DND-41 (cell line): ENCODE measurements around the gene NLRP4.

Experiments used
- ATAC-seq: fragments of 200-7000 bp; cut with Tn5 transposase; 3 replicates; pipeline ENCODE4 v1.9.1; 2021; ENCODE audit warnings: low read depth; ENCODE audit not compliant: insufficient read depth
- DNase-seq: peaks from one replicate; pipeline ENCODE4 v3.0.0-alpha.2; 2020
- H2AFZ ChIP-seq: 2 replicates; pipeline ENCODE4 v1.6.0; 2012; ENCODE audit warnings: low read depth, low read length
- H3K27ac ChIP-seq: 2 replicates; pipeline ENCODE4 v1.5.1; 2012; ENCODE audit warnings: low read length, inconsistent platforms
- H3K27me3 ChIP-seq: fragments of 200-600 bp; sonication (generic); 2 replicates; pipeline ENCODE4 v1.6.0; 2012; ENCODE audit warnings: low read length, mild to moderate bottlenecking, inconsistent platforms; ENCODE audit not compliant: insufficient read depth, poor library complexity
- H3K36me3 ChIP-seq: 2 replicates; pipeline ENCODE4 v1.5.1; 2012; ENCODE audit warnings: low read length, inconsistent platforms; ENCODE audit not compliant: insufficient read depth
- H3K4me1 ChIP-seq: 2 replicates; pipeline ENCODE4 v1.5.1; 2012; ENCODE audit warnings: mild to moderate bottlenecking, low read length; ENCODE audit not compliant: insufficient read depth
- H3K4me2 ChIP-seq: 2 replicates; pipeline ENCODE4 v1.6.0; 2012; ENCODE audit warnings: mild to moderate bottlenecking, moderate library complexity, low read length, inconsistent platforms; ENCODE audit not compliant: insufficient read depth
- H3K4me3 ChIP-seq, 2 experiments: fragments of 200-600 bp in 1 of 2; shearing (Covaris generic) in 1 of 2; 2 replicates each; pipeline ENCODE4 v1.5.1; 2012 to 2016; ENCODE audit warnings: inconsistent platforms in 2 of 2, low read length in 2 of 2, mild to moderate bottlenecking in 2 of 2, low read depth in 1 of 2, moderate library complexity in 1 of 2
- H3K79me2 ChIP-seq: 2 replicates; pipeline ENCODE4 v1.6.0; 2012; ENCODE audit warnings: low read length, inconsistent platforms; ENCODE audit not compliant: insufficient read depth
- H3K9ac ChIP-seq: 2 replicates; pipeline ENCODE4 v1.6.0; 2012; ENCODE audit warnings: low read depth, mild to moderate bottlenecking, inconsistent platforms, low read length, moderate library complexity
- H3K9me3 ChIP-seq: 2 replicates; pipeline ENCODE4 v1.5.1; 2012; ENCODE audit warnings: low read length, moderate library complexity, mild to moderate bottlenecking, inconsistent platforms; ENCODE audit not compliant: insufficient read depth, severe bottlenecking
- H4K20me1 ChIP-seq: 2 replicates; pipeline ENCODE4 v1.6.0; 2012; ENCODE audit warnings: low read length; ENCODE audit not compliant: insufficient read depth
- CTCF ChIP-seq: IDR thresholded peaks from 2 replicates; pipeline ENCODE4 v1.5.1; 2012; ENCODE audit warnings: borderline replicate concordance, low read length, moderate library complexity, mild to moderate bottlenecking; ENCODE audit not compliant: poor library complexity, severe bottlenecking; ENCODE audit errors: extremely low read depth
- EZH2 ChIP-seq: IDR thresholded peaks from 3 replicates; pipeline ENCODE4 v1.6.1; 2012; ENCODE audit warnings: borderline replicate concordance, low read depth, mild to moderate bottlenecking, moderate library complexity, low read length, inconsistent platforms; ENCODE audit not compliant: severe bottlenecking

The NLRP4 gene, protein sequence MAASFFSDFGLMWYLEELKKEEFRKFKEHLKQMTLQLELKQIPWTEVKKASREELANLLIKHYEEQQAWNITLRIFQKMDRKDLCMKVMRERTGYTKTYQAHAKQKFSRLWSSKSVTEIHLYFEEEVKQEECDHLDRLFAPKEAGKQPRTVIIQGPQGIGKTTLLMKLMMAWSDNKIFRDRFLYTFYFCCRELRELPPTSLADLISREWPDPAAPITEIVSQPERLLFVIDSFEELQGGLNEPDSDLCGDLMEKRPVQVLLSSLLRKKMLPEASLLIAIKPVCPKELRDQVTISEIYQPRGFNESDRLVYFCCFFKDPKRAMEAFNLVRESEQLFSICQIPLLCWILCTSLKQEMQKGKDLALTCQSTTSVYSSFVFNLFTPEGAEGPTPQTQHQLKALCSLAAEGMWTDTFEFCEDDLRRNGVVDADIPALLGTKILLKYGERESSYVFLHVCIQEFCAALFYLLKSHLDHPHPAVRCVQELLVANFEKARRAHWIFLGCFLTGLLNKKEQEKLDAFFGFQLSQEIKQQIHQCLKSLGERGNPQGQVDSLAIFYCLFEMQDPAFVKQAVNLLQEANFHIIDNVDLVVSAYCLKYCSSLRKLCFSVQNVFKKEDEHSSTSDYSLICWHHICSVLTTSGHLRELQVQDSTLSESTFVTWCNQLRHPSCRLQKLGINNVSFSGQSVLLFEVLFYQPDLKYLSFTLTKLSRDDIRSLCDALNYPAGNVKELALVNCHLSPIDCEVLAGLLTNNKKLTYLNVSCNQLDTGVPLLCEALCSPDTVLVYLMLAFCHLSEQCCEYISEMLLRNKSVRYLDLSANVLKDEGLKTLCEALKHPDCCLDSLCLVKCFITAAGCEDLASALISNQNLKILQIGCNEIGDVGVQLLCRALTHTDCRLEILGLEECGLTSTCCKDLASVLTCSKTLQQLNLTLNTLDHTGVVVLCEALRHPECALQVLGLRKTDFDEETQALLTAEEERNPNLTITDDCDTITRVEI

GRCh38 chr19:55836340-55836739 is at the start of gene NLRP4:
NLRP4 (plus strand) TSS chr19:55836540; CDS start chr19:55852081, 15,541 bp downstream.
- DNase-seq, result no peak
- H3K27ac ChIP-seq, result no peak within 1 kb of the TSS
- H3K36me3 ChIP-seq, result no peaks in the 10 kb centered on the region
- H3K4me1 ChIP-seq, result no peaks in the 10 kb centered on the region
- H3K4me3 ChIP-seq, result no peak within 1 kb of the TSS
- ATAC-seq, result no peak
- no peak within 1 kb of the TSS for H3K4me2 ChIP-seq
- H3K27me3 ChIP-seq, result no peaks in the 10 kb centered on the region
- no peak within 1 kb of the TSS for H3K9ac ChIP-seq
- no peaks in the 10 kb centered on the region for H3K9me3 ChIP-seq
- TF ChIP-seq EZH2, result no peak
- TF ChIP-seq CTCF, result no peak
- H3K79me2 ChIP-seq, result no peaks in the 10 kb centered on the region
- no peak within 1 kb of the TSS for H2AFZ ChIP-seq
- H4K20me1 ChIP-seq, result no peaks in the 10 kb centered on the region

GRCh38 chr19:55795021-55795420 is 41.3 kb upstream of the NLRP4 start:
- no peak overlapping the region for H3K9ac ChIP-seq
- H3K27me3 ChIP-seq, result no peaks in the 10 kb centered on the region
- no peaks in the 10 kb centered on the region for H3K4me1 ChIP-seq
- no peaks in the 10 kb centered on the region for H3K36me3 ChIP-seq
- H3K79me2 ChIP-seq, result no peaks in the 10 kb centered on the region
- H2AFZ ChIP-seq, result no peak overlapping the region
- H3K4me3 ChIP-seq, result no peak overlapping the region
- H4K20me1 ChIP-seq, result no peaks in the 10 kb centered on the region
- ATAC-seq, result no peak
- H3K4me2 ChIP-seq, result no peak overlapping the region
- H3K9me3 ChIP-seq, result no peaks in the 10 kb centered on the region
- H3K27ac ChIP-seq, result no peak overlapping the region
- TF ChIP-seq CTCF (no peak), EZH2 (no peak)
- no peak for DNase-seq

- H3K79me2 ChIP-seq, result no peaks in the 10 kb centered on the region
These were observed 34.9 kb upstream of the NLRP4 start for GRCh38 chr19:55801416-55801815.

More at GRCh38 chr19:55801416-55801815, 34.9 kb upstream of the NLRP4 start:
- Histone ChIP-seq H3K9me3 (no peaks in the 10 kb centered on the region), H3K27me3 (no peaks in the 10 kb centered on the region), H3K36me3 (no peaks in the 10 kb centered on the region), H3K4me2 (no peak overlapping the region), H3K4me3 (no peak overlapping the region), H3K9ac (no peak overlapping the region), H3K4me1 (no peaks in the 10 kb centered on the region), H3K27ac (no peak overlapping the region), H4K20me1 (no peaks in the 10 kb centered on the region), H2AFZ (no peak overlapping the region)
- DNase-seq (no peak), ATAC-seq (no peak)
- TF ChIP-seq EZH2 (no peak), CTCF (no peak)
